ENCODE measurements around the gene NAE1.

GRCh38 chr16:66862023-66862520 is 31.3 kb upstream of the NAE1 start:
- TF ChIP-seq CTCF (IDR thresholded peaks at IDR 0.05; ENCODE audit: low read depth, low read length) = no peak
- TF ChIP-seq MAX (IDR thresholded peaks at IDR 0.05; ENCODE audit: low read depth, low read length) = no peak
- TF ChIP-seq POLR2A (IDR thresholded peaks at IDR 0.05; ENCODE audit: extremely low read depth, insufficient read length) = no peak
- no peak for TF ChIP-seq MYC (IDR thresholded peaks at IDR 0.05; ENCODE audit: low read depth, low read length)

Data from NB4 (cell line).